Choroid plexus epithelial cell (primary cell): Measurements from ENCODE around the gene MSGN1.

Experiments used
- DNase-seq: peaks from one replicate; pipeline ENCODE4 v3.0.0-alpha.2; 2010; ENCODE audit warnings: low read depth
- H3K4me3 ChIP-seq: 2 replicates; pipeline ENCODE4 v1.5.1; 2011; ENCODE audit warnings: low read depth, mild to moderate bottlenecking, control low read depth, low read length, moderate library complexity
- TF ChIP-seq, protein P1 (sequence below): conservative IDR thresholded peaks from 2 replicates; pipeline ENCODE4 v1.5.1; 2011; ENCODE audit warnings: low read depth, mild to moderate bottlenecking, control low read depth, inconsistent platforms, low read length, moderate library complexity

Gene MSGN1

DNA sequence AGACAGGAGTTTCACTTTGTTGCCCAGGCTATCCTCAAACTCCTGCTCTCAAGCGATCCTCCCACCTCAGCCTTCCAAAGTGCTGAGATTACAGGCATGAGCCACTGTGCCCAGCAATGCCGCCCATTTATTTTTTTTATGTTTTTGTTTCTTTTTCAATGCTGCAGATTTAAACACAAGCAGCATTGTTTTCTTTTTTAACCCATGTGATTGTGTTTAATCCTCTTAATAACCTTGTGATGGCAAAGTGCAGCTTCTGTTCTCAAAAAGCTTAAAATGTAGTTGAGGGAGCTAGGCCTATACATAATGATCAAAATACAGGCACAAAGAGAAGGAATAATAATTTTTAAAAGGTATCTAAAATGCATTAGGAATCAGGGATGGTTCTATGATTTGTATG lies 11.5 kb downstream of the MSGN1 start:
- TF ChIP-seq, protein P1, sequence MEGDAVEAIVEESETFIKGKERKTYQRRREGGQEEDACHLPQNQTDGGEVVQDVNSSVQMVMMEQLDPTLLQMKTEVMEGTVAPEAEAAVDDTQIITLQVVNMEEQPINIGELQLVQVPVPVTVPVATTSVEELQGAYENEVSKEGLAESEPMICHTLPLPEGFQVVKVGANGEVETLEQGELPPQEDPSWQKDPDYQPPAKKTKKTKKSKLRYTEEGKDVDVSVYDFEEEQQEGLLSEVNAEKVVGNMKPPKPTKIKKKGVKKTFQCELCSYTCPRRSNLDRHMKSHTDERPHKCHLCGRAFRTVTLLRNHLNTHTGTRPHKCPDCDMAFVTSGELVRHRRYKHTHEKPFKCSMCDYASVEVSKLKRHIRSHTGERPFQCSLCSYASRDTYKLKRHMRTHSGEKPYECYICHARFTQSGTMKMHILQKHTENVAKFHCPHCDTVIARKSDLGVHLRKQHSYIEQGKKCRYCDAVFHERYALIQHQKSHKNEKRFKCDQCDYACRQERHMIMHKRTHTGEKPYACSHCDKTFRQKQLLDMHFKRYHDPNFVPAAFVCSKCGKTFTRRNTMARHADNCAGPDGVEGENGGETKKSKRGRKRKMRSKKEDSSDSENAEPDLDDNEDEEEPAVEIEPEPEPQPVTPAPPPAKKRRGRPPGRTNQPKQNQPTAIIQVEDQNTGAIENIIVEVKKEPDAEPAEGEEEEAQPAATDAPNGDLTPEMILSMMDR: no peak
- DNase-seq: no peak
- H3K4me3 ChIP-seq: no peak overlapping the region

DNA sequence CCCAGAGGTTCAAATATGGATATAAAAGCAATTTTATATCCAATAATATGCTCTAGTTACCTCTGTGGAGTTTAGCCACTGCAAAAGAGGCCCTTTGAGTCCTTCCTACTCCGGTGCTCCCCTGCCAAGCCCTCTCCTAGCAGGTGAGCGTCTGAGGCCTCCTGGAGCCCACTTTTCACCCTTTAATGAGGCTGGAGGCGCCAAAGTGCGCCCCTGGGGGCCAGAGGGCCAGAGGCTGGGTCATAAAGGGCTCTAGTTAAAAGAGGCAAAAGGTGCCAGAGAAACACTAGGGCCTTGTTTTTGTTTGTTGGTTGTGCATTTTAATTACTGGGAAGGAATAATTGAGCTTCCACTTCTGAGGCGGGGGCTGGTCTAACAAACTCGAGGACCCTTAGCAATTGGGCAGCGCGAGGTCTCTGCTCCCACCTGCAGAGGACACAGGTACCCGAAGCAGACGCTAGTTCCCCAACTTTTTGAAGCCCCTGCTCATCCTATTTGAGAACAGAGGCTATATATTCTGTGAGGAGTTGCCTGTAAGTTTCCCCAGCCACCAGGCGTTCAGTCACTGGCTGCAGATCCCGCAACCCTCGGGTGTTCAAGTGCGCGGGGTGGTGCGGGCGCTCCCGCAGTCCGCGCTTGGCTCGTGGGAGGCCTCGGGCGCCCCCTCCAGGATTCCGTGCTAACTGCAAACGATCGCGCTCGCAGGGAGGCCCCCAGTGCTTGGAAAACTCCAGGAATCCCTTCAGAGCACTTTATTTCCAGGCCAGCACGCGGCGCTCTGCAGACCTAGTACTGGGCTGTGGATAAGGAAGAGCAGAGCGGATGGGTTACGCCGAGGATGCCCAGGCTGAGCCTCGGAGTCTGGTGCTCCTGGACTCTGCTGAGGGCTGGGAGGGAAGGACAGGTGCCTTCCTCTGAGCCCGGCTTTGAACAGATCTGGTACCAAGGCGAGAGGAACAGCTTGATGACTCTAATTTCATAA lies 14.1 kb downstream of the MSGN1 start:
- TF ChIP-seq, protein P1: peak; percentile 90
- DNase-seq: peak; percentile 79
- H3K4me3 ChIP-seq: peak overlapping the region; percentile 28

GRCh38 chr2:17835516-17835915 lies 19.3 kb downstream of the MSGN1 start:
- TF ChIP-seq, protein P1: peak; percentile 16
- DNase-seq: peak; percentile 67
- H3K4me3 ChIP-seq: no peak overlapping the region

DNA sequence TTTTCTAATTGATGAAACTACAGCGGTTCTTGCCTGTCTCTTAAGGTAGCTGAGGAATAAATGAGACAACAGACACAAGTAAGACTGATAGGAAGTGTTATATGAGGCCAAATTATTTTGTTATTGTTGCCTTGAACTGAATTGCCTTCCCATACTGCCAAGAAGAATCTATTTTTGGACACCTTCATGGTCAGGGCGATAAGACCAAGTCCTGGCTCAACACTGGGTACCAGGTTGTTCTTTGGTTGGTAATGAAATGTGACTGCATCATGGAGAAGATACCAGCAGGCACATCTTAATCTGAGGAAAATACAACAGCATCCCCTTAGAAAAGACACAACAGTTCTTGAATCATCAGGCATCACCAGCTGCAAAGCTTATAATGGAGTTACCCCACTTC lies 23.7 kb downstream of the MSGN1 start:
- DNase-seq: no peak
- TF ChIP-seq, protein P1: no peak
- no peak overlapping the region for H3K4me3 ChIP-seq

DNA sequence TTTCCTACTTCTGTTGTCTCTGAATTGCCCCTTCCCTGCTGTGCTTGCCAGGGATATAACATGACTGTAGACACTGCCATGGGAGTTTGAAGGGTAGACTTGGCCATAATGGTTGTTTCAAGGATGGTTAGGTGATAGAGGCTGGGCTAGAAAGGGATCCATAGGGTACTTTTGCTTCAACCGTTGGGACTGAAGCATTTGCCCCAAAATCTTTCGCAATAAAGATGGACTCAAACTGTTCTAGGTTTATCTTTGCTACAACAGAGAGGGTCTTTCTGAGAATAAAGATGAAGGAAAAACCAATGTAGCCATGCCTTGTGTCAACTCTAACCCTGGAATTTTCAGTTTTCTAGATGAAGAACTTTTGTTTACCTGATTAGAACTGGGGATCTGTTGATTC lies 27.2 kb downstream of the MSGN1 start:
- TF ChIP-seq, protein P1: no peak
- DNase-seq: no peak
- H3K4me3 ChIP-seq: no peak overlapping the region

- H3K4me3 ChIP-seq: no peak overlapping the region
- DNase-seq: no peak
- TF ChIP-seq, protein P1: no peak
Observed at GRCh38 chr2:17845806-17846205, 29.5 kb downstream of the MSGN1 start.

DNA sequence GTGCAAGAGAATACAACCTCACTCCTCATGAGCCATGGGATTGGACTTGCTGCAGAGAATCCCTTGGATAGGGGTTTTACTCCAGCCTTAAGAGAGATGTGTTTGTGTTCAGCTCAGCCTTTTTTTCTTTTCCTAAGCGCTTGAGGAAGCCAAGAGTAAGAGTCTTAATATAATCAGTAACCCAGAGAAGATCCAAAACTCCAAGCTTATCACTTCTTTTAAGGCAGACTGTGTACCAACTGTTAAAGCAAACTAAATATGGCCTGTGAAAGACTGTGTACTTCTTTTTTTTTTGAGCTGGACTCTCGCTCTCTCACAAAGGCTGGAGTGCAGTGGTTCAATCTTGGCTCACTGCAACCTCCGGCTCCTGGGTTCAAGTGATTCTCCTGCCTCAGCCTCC lies 30.4 kb downstream of the MSGN1 start:
- no peak for DNase-seq
- TF ChIP-seq, protein P1: no peak
- H3K4me3 ChIP-seq: no peak overlapping the region
